ENCODE results near the gene DTYMK. TPM values are rescaled to one million over a fixed set of nuclear protein-coding genes. Genes with fewer than 3 reads are reported as not detected.

Gene DTYMK
- total and polyA plus RNA-seq, 10 of the 15 experiments (the other 5 are each of a cell fraction or from before 2014, with no cell fraction given), result 7.0 to 220 (median 59.3) TPM

DNA sequence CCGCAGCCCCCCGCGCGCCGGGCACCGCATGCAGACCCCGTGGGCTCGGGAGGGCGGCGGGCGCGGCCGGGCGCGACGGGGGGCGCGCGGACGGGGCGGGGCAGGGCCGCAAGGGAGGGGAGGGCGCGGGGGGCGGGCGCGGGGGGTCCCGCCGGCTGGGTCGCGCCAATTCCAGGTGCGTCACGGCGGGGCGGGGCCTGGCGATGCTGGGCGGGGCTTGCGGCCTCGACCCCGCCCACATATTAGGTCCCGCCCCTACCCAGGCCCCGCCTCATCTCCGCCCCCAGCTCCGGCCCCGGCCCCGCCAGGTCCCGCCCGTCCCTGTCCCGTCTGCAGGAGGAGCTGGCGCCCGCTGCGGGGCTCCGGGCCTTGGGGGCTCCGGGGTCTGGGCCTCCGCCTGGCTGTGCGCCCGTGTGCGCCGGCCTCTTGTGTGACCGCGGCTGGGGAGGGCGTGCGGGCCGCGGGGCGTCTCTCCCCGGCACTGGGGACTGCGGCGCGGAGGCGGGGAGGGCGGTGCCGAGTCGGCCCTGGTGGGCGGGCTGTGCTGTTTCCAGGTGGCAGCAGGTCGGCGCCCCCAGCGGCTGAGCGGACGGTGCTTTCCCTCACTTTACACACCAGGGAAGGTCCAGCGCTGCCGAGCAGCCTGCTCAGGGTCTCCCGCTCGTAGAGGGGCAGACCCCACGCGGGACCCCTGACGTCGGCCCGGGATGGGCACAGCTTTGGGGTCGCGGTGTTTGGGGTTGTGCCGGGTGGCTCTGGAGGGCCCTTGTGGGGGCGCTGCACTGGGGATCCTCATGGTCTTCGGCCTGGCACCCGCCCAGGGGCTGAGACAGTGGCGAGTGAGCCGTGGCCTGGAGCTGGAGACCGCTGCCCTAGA is 15.8 kb upstream of the DTYMK start (continued):
- TF ChIP-seq, protein P1, sequence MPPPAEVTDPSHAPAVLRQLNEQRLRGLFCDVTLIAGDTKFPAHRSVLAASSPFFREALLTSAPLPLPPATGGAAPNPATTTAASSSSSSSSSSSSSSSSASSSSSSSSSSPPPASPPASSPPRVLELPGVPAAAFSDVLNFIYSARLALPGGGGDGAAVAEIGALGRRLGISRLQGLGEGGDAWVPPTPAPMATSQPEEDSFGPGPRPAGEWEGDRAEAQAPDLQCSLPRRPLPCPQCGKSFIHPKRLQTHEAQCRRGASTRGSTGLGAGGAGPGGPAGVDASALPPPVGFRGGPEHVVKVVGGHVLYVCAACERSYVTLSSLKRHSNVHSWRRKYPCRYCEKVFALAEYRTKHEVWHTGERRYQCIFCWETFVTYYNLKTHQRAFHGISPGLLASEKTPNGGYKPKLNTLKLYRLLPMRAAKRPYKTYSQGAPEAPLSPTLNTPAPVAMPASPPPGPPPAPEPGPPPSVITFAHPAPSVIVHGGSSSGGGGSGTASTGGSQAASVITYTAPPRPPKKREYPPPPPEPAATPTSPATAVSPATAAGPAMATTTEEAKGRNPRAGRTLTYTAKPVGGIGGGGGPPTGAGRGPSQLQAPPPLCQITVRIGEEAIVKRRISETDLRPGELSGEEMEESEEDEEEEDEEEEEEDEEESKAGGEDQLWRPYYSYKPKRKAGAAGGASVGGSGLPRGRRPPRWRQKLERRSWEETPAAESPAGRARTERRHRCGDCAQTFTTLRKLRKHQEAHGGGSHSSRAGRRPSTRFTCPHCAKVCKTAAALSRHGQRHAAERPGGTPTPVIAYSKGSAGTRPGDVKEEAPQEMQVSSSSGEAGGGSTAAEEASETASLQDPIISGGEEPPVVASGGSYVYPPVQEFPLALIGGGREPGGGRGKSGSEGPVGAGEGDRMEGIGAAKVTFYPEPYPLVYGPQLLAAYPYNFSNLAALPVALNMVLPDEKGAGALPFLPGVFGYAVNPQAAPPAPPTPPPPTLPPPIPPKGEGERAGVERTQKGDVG (CRISPR knock-in tag; IDR thresholded peaks at IDR 0.05), result no peak
- no peak for TF ChIP-seq FOXM1 (IDR thresholded peaks at IDR 0.05; ENCODE audit: low read depth, low read length)
- no peak for TF ChIP-seq ZBED1 (IDR thresholded peaks at IDR 0.05; ENCODE audit: borderline replicate concordance)
- no peak for TF ChIP-seq POU2F2 (IDR thresholded peaks at IDR 0.05; ENCODE audit: borderline replicate concordance, low read depth, low read length)
- peak; percentile 92 for TF ChIP-seq GATAD2B (conservative IDR thresholded peaks at IDR 0.05; ENCODE audit: low read depth)
- TF ChIP-seq, protein P2, sequence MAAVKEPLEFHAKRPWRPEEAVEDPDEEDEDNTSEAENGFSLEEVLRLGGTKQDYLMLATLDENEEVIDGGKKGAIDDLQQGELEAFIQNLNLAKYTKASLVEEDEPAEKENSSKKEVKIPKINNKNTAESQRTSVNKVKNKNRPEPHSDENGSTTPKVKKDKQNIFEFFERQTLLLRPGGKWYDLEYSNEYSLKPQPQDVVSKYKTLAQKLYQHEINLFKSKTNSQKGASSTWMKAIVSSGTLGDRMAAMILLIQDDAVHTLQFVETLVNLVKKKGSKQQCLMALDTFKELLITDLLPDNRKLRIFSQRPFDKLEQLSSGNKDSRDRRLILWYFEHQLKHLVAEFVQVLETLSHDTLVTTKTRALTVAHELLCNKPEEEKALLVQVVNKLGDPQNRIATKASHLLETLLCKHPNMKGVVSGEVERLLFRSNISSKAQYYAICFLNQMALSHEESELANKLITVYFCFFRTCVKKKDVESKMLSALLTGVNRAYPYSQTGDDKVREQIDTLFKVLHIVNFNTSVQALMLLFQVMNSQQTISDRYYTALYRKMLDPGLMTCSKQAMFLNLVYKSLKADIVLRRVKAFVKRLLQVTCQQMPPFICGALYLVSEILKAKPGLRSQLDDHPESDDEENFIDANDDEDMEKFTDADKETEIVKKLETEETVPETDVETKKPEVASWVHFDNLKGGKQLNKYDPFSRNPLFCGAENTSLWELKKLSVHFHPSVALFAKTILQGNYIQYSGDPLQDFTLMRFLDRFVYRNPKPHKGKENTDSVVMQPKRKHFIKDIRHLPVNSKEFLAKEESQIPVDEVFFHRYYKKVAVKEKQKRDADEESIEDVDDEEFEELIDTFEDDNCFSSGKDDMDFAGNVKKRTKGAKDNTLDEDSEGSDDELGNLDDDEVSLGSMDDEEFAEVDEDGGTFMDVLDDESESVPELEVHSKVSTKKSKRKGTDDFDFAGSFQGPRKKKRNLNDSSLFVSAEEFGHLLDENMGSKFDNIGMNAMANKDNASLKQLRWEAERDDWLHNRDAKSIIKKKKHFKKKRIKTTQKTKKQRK (IDR thresholded peaks at IDR 0.05; ENCODE audit: low read depth, low read length), result no peak
- no peak for TF ChIP-seq ZNF384 (IDR thresholded peaks at IDR 0.05; ENCODE audit: borderline replicate concordance, low read depth, low read length)
- 0 out of 2 replicates have a peak, but pooled peaks have one; percentile 47 for TF ChIP-seq NBN (IDR thresholded peaks at IDR 0.05)
- no peak for TF ChIP-seq EZH2 (IDR thresholded peaks at IDR 0.05; ENCODE audit: borderline replicate concordance, control insufficient read depth, low read depth, low read length)
- TF ChIP-seq HDGF (IDR thresholded peaks at IDR 0.05), result 0 out of 2 replicates have a peak, but pooled peaks have one; percentile 18
- 0 out of 2 replicates have a peak, but pooled peaks have one; percentile 17 for TF ChIP-seq CREB1 (IDR thresholded peaks at IDR 0.05; ENCODE audit: low read depth)
- TF ChIP-seq, protein P3, sequence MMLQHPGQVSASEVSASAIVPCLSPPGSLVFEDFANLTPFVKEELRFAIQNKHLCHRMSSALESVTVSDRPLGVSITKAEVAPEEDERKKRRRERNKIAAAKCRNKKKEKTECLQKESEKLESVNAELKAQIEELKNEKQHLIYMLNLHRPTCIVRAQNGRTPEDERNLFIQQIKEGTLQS (IDR thresholded peaks at IDR 0.05; ENCODE audit: borderline replicate concordance, extremely low read depth, low read depth, low read length), result no peak
- TF ChIP-seq POLR2AphosphoS5 (IDR thresholded peaks at IDR 0.05; ENCODE audit: low read length), result no peak
- TF ChIP-seq, protein P4, sequence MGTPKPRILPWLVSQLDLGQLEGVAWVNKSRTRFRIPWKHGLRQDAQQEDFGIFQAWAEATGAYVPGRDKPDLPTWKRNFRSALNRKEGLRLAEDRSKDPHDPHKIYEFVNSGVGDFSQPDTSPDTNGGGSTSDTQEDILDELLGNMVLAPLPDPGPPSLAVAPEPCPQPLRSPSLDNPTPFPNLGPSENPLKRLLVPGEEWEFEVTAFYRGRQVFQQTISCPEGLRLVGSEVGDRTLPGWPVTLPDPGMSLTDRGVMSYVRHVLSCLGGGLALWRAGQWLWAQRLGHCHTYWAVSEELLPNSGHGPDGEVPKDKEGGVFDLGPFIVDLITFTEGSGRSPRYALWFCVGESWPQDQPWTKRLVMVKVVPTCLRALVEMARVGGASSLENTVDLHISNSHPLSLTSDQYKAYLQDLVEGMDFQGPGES (IDR thresholded peaks at IDR 0.05), result no peak
- no peak for TF ChIP-seq ZNF217 (IDR thresholded peaks at IDR 0.05)
- peak; percentile 61 for TF ChIP-seq RELA (IDR thresholded peaks at IDR 0.05; ENCODE audit: borderline replicate concordance, partially characterized antibody)
- no peak for TF ChIP-seq SUPT20H (IDR thresholded peaks at IDR 0.05; ENCODE audit: borderline replicate concordance, control insufficient read depth, low read depth, low read length)
- TF ChIP-seq YBX1 (IDR thresholded peaks at IDR 0.05), result no peak
- TF ChIP-seq TAF1 (IDR thresholded peaks at IDR 0.05; ENCODE audit: borderline replicate concordance, low read depth, low read length), result no peak
- no peak for TF ChIP-seq CREM (IDR thresholded peaks at IDR 0.05; ENCODE audit: low read depth)
- no peak for TF ChIP-seq MEF2A (IDR thresholded peaks at IDR 0.05; ENCODE audit: insufficient read depth, low read depth, low read length)
- TF ChIP-seq RFX5 (IDR thresholded peaks at IDR 0.05; ENCODE audit: low read depth, low read length), result no peak
- TF ChIP-seq CHD4 (IDR thresholded peaks at IDR 0.05), result no peak

Measured in GM12878 (cell line).